Adrenal gland (tissue), 5 donors: ENCODE measurements around the gene NUDCD3.

Source experiments
- CTCF ChIP-seq, 6 experiments: fragments of 450-650 bp in 4 of 6; fragments of 200-600 bp in 2 of 6; sonication (generic) in 1 of 6; IDR thresholded peaks; 1 replicate in 5 of 6; 2 replicates in 1 of 6; pipeline versions ENCODE4 v1.5.1 to v1.8.0; 2016 to 2021; ENCODE audit warnings: antibody characterized with exemption in 6 of 6, mild to moderate bottlenecking in 2 of 6, moderate library complexity in 1 of 6
- POLR2A ChIP-seq, 2 donors: fragments of 450-650 bp; IDR thresholded peaks; one replicate each; pipeline ENCODE4 v1.6.1; 2017; ENCODE audit warnings: antibody characterized with exemption in 2 of 2, mild to moderate bottlenecking in 2 of 2, moderate library complexity in 1 of 2
- donor health status: DM: no; HTN: no; CAD: no.

GRCh38 chr7:44378744-44379143 is 111.7 kb downstream of the NUDCD3 start:
- TF ChIP-seq CTCF (IDR thresholded peaks at IDR 0.05) (no peak), POLR2A (IDR thresholded peaks at IDR 0.05) (no peak)
